Measurements from ENCODE around the gene FOXQ1.

- TF ChIP-seq CTCF (IDR thresholded peaks at IDR 0.05; ENCODE audit: borderline replicate concordance, extremely low read depth, low read length, poor library complexity, severe bottlenecking) (no peak), EZH2 (IDR thresholded peaks at IDR 0.05; ENCODE audit: borderline replicate concordance, low read depth, low read length, severe bottlenecking) (no peak)
Observed at GRCh38 chr6:1348675-1349074, 36.8 kb downstream of the FOXQ1 start.

All from DND-41 (cell line).